Hepatocyte (in vitro differentiated cells): Measurements from ENCODE around the gene SORBS2. TPM values are rescaled to one million over a fixed set of nuclear protein-coding genes. Genes with fewer than 3 reads are reported as not detected.

Source experiments
- DNase-seq: peaks from one replicate; pipeline ENCODE4 v3.0.0-alpha.2; 2016; ENCODE audit warnings: low spot score
- H2AFZ ChIP-seq: fragments of 200-600 bp; sonication (generic); 2 replicates; pipeline ENCODE4 v1.6.0; 2016; ENCODE audit warnings: antibody characterized with exemption, mild to moderate bottlenecking
- H3K27ac ChIP-seq: fragments of 200-600 bp; sonication (generic); 2 replicates; pipeline ENCODE4 v1.5.1; 2016; ENCODE audit warnings: mild to moderate bottlenecking
- H3K27me3 ChIP-seq: fragments of 200-600 bp; sonication (generic); 2 replicates; pipeline ENCODE4 v1.6.1; 2016
- H3K36me3 ChIP-seq: fragments of 200-600 bp; sonication (generic); replicated peaks from 2 replicates; pipeline ENCODE4 v1.5.1; 2016; ENCODE audit warnings: low read depth; ENCODE audit not compliant: insufficient read depth
- H3K4me1 ChIP-seq: fragments of 200-600 bp; sonication (generic); 2 replicates; pipeline ENCODE4 v1.5.1; 2016; ENCODE audit warnings: mild to moderate bottlenecking, moderate library complexity; ENCODE audit not compliant: insufficient read depth
- H3K4me2 ChIP-seq: fragments of 200-600 bp; sonication (generic); 2 replicates; pipeline ENCODE4 v1.6.0; 2016
- H3K4me3 ChIP-seq: fragments of 200-600 bp; sonication (generic); 2 replicates; pipeline ENCODE4 v1.5.1; 2016; ENCODE audit warnings: mild to moderate bottlenecking
- H3K79me2 ChIP-seq: fragments of 200-600 bp; sonication (generic); 2 replicates; pipeline ENCODE4 v1.6.0; 2017; ENCODE audit warnings: mild to moderate bottlenecking
- H3K9me2 ChIP-seq: fragments of 200-600 bp; sonication (generic); replicated peaks from 2 replicates; pipeline ENCODE4 v1.6.0; 2017; ENCODE audit warnings: mild to moderate bottlenecking; ENCODE audit not compliant: insufficient read depth
- H3K9me3 ChIP-seq: fragments of 200-600 bp; sonication (generic); 2 replicates; pipeline ENCODE4 v1.5.1; 2016; ENCODE audit warnings: low read depth, mild to moderate bottlenecking
- H4K20me1 ChIP-seq: fragments of 200-600 bp; sonication (generic); 2 replicates; pipeline ENCODE4 v1.6.0; 2016; ENCODE audit warnings: mild to moderate bottlenecking; ENCODE audit not compliant: insufficient read depth, poor library complexity, severe bottlenecking
- EZH2 ChIP-seq: fragments of 200-600 bp; sonication (generic); IDR thresholded peaks from 2 replicates; pipeline ENCODE4 v1.6.1; 2016; ENCODE audit warnings: antibody characterized with exemption, mild to moderate bottlenecking, borderline replicate concordance
- EZH2phosphoT487 ChIP-seq: fragments of 200-600 bp; sonication (generic); IDR thresholded peaks from one replicate; pipeline ENCODE4 v1.6.1; 2018; ENCODE audit warnings: antibody characterized with exemption, mild to moderate bottlenecking, low read depth, moderate library complexity; ENCODE audit not compliant: unreplicated experiment, severe bottlenecking
- WGBS: methylation state at CpG from one replicate; pipeline ENCODE4 v1.1.6; 2016; ENCODE audit warnings: low lambda C conversion rate; ENCODE audit errors: missing lambda C conversion rate; 5-methylcytosine and 5-hydroxymethylcytosine counted together
- polyA plus RNA-seq: library from polyadenylated mRNA; unstranded; fragments of >200 nt; fragmentation: Nextera tagmentation; extraction: Ambion mirVana; gene quantifications from 2 replicates; pipeline ENCODE4 v1.2.1, GENCODE V29; 2016
- total RNA-seq: library from RNA; depleted of rRNA; stranded (reverse); fragments of >200 nt; gene quantifications from 2 replicates; pipeline ENCODE4 v1.2.3, GENCODE V29; 2014
- TF ChIP-seq, protein P1 (sequence below): fragments of 200-600 bp; sonication (generic); IDR thresholded peaks from 2 replicates; pipeline ENCODE4 v1.5.1; 2016; ENCODE audit warnings: antibody characterized with exemption, mild to moderate bottlenecking; ENCODE audit not compliant: poor library complexity

The SORBS2 gene
- total and polyA plus RNA-seq, 2 experiments from 2014 or later: 43.4 to 52.1 TPM

DNA sequence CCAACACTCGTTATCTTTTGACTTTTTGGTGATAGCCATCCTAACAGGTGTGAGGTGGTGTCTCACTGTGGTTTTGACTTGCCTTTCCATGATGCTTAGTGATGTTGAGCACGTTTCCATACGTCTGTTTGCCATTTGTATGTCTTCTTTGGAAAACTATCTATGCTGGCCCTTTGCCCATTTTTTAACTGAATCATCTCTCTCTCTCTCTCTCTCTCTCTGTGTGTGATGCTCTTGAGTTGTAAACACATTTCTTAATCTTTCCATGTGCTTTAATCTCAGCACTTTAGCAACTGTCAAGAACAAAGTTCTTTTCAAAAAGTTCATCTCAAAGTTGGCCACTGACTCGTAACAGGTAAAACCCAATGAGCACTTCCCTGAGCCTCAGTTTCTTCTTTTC, 10.5 kb downstream of the SORBS2 start:
- H3K4me3 ChIP-seq: no peak overlapping the region
- H2AFZ ChIP-seq: no peak overlapping the region
- H3K4me2 ChIP-seq: no peak overlapping the region
- no peaks in the 10 kb centered on the region for H3K27me3 ChIP-seq
- no peak for TF ChIP-seq EZH2phosphoT487
- TF ChIP-seq, protein P1, sequence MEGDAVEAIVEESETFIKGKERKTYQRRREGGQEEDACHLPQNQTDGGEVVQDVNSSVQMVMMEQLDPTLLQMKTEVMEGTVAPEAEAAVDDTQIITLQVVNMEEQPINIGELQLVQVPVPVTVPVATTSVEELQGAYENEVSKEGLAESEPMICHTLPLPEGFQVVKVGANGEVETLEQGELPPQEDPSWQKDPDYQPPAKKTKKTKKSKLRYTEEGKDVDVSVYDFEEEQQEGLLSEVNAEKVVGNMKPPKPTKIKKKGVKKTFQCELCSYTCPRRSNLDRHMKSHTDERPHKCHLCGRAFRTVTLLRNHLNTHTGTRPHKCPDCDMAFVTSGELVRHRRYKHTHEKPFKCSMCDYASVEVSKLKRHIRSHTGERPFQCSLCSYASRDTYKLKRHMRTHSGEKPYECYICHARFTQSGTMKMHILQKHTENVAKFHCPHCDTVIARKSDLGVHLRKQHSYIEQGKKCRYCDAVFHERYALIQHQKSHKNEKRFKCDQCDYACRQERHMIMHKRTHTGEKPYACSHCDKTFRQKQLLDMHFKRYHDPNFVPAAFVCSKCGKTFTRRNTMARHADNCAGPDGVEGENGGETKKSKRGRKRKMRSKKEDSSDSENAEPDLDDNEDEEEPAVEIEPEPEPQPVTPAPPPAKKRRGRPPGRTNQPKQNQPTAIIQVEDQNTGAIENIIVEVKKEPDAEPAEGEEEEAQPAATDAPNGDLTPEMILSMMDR: no peak
- no peak for TF ChIP-seq EZH2
- 85% methylated on average over 4 of the region's 4 CpGs for WGBS
- peaks cover 17% of the 10 kb centered on the region for H3K79me2 ChIP-seq
- no peaks in the 10 kb centered on the region for H3K4me1 ChIP-seq
- no peaks in the 10 kb centered on the region for H3K36me3 ChIP-seq
- H3K27ac ChIP-seq: no peak overlapping the region
- no peaks in the 10 kb centered on the region for H3K9me2 ChIP-seq
- no peaks in the 10 kb centered on the region for H4K20me1 ChIP-seq
- DNase-seq: no peak
- no peaks in the 10 kb centered on the region for H3K9me3 ChIP-seq

DNA sequence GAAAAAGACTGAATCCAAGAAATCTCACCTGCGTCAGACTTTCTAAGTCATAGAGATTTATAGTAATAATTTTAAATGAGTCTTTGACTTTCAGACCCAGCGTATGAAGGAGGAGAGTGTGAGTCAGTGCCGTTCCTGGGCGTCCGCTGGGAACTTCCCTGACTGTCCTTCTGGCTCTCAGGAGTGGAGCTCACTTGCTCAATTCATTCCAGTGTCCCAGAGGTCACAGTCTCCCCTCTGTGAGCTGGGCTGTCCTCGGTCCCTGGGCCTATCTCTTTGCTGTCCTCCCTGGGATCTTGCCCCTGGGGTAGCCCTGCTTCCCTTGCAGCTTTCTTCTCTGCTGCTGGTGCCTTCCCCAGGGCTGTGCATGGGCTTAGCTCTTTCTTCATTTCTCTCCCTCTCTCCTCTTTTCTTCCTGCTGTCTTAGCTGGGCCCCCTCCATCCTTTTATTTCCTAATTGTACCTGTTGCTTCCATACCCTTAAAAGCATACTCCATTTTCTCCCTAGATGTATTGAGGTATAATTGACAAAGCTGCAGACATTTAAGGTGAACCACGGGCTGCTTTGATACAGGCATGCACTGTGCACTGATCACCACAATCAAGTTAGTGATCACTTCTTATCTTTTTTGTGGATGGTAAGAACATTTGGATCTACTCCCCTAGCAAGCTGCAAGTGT, 11.6 kb downstream of the SORBS2 start:
- Histone ChIP-seq H3K27ac (no peak overlapping the region), H3K4me1 (no peaks in the 10 kb centered on the region)
- WGBS: 95% methylated on average over 7 of the region's 7 CpGs

DNA sequence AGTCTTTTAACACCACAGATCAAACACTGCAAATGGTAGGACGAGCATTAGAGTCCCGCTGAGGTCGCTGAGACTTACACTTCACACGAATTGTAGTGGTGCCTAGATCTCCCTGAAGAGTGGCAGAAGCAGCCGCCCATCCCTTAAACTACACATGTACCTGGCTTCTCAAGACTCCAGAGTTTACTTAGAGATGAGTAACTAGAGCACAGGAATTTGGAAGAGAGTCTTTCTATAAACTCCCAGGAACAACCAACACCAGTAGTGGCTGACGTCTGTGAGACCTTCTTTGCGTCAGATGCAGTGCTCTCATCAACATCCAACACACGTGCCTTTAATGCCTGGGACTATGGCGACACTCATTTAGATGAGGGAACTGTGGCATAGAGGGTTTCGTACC, 12.6 kb downstream of the SORBS2 start:
- no peak overlapping the region for H3K27ac ChIP-seq
- TF ChIP-seq, protein P1: no peak
- no peak for TF ChIP-seq EZH2
- no peak for TF ChIP-seq EZH2phosphoT487
- WGBS: 91% methylated on average over 10 of the region's 10 CpGs

More for the DNA sequence above, 11.6 kb downstream of the SORBS2 start:
- Histone ChIP-seq H3K4me3 (no peak overlapping the region), H3K36me3 (no peaks in the 10 kb centered on the region), H3K9me2 (no peaks in the 10 kb centered on the region), H2AFZ (no peak overlapping the region), H3K4me2 (no peak overlapping the region), H4K20me1 (no peaks in the 10 kb centered on the region), H3K79me2 (peaks cover 17% of the 10 kb centered on the region), H3K9me3 (no peaks in the 10 kb centered on the region), H3K27me3 (no peaks in the 10 kb centered on the region)
- DNase-seq: no peak
- TF ChIP-seq, protein P1: no peak
- no peak for TF ChIP-seq EZH2
- no peak for TF ChIP-seq EZH2phosphoT487

More for the DNA sequence above, 12.6 kb downstream of the SORBS2 start:
- Histone ChIP-seq H3K36me3 (no peaks in the 10 kb centered on the region), H3K9me3 (no peaks in the 10 kb centered on the region), H3K79me2 (peaks cover 17% of the 10 kb centered on the region), H3K4me1 (no peaks in the 10 kb centered on the region), H3K4me3 (no peak overlapping the region), H3K4me2 (no peak overlapping the region), H4K20me1 (no peaks in the 10 kb centered on the region), H3K27me3 (no peaks in the 10 kb centered on the region), H2AFZ (no peak overlapping the region), H3K9me2 (no peaks in the 10 kb centered on the region)
- no peak for DNase-seq
